HG02571 (cell line): Measurements from ENCODE around the gene NUCB2.
"Not testable (repeated sequence)": the region's sequence is repeated elsewhere in the genome, so short reads cannot be mapped to it uniquely, and the experiment has no call there.

Experiments
- ATAC-seq: cut with Tn5 transposase; IDR thresholded peaks from one replicate; pipeline ENCODE4 v1.9.1; 2021; ENCODE audit warnings: mild to moderate bottlenecking, moderate library complexity; ENCODE audit not compliant: unreplicated experiment

Gene NUCB2

GRCh38 chr11:17276236-17277023, at the start of gene NUCB2:
Gene NUCB2, plus strand, starts transcription at chr11:17276739. Its CDS starts 18,585 bp downstream, at chr11:17295324.
- peak; percentile 99 for ATAC-seq

DNA sequence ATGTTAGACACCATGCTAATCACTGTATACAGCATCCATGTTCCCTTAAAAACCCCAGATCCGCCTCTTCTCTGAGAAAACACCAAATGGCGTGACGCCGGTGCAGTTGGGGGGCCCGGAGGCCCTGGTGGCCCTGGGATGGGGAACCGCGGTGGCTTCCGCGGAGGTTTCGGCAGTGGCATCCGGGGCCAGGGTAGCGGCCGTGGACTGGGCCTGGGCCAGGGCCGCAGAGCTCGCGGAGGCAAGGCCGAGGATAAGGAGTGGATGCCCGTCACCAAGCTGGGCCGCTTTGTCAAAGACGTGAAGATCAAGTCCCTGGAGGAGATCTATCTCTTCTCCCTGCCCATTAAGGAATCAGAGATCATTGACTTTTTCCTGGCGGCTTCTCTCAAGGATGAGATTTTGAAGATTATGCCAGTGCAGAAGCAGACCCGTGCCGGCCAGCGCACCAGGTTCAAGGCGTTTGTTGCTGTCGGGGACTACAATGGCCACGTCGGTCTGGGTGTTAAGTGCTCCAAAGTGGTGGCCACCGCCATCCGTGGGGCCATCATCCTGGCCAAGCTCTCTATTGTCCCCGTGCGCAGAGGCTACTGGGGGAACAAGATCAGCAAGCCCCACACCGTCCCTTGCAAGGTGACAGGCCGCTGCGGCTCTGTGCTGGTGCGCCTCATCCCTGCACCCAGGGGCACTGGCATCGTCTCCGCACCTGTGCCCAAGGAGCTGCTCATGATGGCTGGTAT, 48.2 kb upstream of the NUCB2 start:
- not testable (repeated sequence) for ATAC-seq

GRCh38 chr11:17229481-17230152, 46.9 kb upstream of the NUCB2 start:
- ATAC-seq, result no peak

DNA sequence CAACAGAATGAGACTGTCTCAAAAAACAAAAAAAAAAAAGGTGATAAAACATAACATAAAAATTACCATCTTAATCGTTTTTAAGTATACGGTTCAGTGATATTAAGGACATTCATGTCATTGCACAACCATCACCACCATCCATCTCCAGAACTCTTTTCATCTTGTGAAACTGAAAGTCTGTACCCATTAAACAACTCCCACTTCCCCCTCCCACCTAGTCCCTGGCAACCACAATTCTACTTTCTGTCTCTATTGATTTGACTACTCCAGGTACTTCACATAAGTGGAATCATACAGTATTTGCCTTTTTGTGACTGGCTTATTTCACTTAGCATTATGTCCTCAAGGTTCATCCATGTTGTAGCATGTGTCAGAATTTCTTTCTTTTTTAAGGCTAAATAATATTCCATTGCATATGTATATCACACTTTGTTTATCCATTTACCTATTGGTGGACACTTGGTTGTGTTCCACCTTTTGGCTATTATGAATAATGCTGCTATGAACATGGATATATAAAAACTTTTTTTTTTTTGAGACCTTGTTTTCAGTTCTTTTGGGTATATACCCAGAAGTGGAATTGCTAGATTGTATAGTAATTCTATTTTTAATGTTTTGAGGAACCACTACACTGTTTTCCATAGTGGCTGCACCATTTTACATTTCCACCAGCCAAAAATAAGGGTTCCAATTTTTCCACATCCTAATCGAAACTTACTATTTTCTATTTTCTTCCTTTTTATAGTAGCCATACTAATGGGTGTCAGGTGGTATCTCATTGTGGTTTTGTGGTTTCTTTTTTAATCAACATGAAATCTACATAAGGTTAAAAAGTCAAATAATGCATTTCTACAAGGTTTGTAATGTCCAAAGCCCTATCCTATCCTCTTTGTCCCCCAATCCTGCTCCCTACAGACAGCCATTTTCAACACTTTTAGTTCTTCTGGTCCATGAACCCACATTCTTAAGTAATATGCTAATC, 45.4 kb upstream of the NUCB2 start:
- peak; percentile 83 for ATAC-seq

GRCh38 chr11:17233101-17233500, 43.4 kb upstream of the NUCB2 start:
- no peak for ATAC-seq

DNA sequence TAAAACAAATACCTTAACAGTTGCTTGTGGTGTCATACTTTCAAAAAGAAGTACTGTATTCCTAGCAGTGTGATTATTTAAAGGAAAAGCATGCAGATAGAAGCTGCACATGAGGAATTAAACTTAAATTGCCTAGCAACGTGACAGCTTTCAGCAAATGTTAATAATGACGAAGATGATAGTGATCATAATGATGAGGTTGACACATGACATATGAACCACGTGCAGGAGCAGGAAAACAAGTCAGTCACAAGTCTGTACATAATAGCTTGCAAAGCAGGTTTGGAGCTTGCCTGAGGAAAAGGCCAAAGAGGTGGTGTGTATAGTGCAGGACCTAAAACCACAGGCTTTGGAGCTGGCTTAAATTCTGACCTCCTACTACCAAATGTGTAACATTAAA, 38.2 kb upstream of the NUCB2 start:
- ATAC-seq, result no peak

GRCh38 chr11:17239927-17240326, 36.6 kb upstream of the NUCB2 start:
- not testable (repeated sequence) for ATAC-seq

DNA sequence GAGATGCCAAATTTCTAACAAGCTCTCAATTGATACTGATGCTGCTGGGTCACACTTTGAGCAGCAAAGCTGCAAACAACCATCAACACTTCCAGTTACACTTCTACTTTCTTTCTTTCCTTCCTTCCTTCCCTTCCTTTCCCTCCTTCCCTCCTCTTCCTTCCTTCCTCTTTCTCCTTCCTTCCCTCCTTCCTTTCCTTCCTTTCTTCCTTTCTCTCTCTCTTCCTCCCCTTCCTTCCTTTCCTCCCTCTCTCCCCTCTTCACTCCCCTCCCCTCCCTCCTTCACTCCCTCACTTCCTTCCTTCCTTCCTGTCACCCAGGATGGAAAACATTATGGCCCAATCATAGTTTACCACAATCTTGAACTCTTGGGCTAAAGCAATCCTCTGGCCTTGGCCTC, 35.8 kb upstream of the NUCB2 start:
- ATAC-seq, result no peak

DNA sequence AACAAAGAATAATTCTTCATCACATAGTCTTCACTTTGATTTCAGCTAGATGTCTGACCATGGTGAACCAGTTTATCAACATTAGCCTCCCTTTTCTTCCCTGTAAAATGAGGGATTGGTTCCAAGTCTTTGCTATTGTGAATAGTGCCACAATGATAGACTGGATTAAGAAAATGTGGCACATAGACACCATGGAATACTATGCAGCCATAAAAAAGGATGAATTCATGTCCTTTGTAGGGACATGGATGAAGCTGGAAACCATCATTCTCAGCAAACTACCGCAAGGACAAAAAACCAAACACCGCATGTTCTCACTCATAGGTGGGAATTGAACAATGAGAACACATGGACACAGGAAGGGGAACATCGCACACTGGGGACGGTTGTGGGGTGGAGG, 33.6 kb upstream of the NUCB2 start:
- not testable (repeated sequence) for ATAC-seq

- no peak for ATAC-seq
Measured at GRCh38 chr11:17244046-17244445, 32.5 kb upstream of the NUCB2 start.

- ATAC-seq, result no peak
Measured at GRCh38 chr11:17250561-17251350, 25.8 kb upstream of the NUCB2 start.

- no peak for ATAC-seq
Measured at GRCh38 chr11:17252704-17253103, 23.8 kb upstream of the NUCB2 start.

DNA sequence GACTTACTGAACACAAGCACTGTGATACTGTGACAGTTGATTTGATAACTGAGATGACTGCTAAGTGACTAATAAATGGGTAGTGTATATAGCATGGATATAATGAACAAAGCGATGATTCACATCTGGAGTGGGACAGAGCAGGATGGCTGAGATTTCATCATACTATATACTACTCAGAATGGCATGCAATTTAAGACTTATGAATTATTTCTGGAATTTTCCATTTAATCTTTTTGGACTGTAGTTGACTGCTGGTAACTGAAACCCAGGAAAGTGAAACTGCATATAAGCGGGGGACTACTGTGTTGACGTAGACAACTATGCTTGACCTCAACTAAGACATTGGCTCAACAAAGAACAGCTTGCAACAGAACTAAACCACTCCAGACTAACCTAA, 20.0 kb upstream of the NUCB2 start:
- ATAC-seq, result no peak

- no peak for ATAC-seq
Measured at GRCh38 chr11:17257196-17257595, 19.3 kb upstream of the NUCB2 start.

- no peak for ATAC-seq
Measured at GRCh38 chr11:17258670-17259069, 17.9 kb upstream of the NUCB2 start.

DNA sequence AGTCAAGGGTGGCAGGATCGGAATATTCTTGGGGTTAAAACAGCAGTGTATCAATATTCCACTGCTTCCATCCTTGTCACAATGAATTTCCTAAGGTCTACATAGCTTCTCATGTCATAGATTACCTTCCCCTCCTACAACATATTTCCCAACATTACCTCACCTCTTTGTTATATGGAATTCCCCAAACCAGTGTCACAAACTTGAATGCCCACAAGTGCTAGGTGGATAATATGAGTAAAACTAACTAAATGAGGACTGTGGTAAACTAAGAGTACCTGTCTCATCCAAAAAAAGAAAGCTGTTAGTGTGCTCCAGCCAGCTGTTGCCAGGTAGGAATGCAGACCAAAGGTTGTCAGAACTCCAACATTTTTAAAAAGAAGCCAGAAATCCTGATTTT, 17.0 kb upstream of the NUCB2 start:
- ATAC-seq, result no peak

- no peak for ATAC-seq
Measured at GRCh38 chr11:17260020-17260419, 16.5 kb upstream of the NUCB2 start.

DNA sequence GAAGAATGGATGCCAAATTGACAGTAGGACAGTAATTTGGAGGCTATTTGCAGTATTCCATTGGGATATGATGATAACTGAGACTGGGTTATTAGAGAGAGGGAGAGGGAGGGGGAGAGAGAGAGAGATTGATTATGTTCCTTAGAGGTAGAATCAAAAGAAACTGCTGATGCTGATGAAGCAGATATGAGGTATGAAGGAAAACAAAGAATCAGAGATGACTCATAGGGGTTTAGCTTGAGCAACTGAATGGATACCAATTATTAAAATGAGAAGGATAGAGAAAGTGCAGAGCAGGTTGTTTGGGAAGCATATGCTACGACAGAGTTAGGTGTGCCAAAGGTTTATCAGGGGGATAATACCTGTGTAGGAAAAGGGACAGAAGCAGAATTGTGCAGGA, 12.8 kb upstream of the NUCB2 start:
- ATAC-seq, result no peak

- no peak for ATAC-seq
Measured at GRCh38 chr11:17266781-17267180, 9.8 kb upstream of the NUCB2 start.

DNA sequence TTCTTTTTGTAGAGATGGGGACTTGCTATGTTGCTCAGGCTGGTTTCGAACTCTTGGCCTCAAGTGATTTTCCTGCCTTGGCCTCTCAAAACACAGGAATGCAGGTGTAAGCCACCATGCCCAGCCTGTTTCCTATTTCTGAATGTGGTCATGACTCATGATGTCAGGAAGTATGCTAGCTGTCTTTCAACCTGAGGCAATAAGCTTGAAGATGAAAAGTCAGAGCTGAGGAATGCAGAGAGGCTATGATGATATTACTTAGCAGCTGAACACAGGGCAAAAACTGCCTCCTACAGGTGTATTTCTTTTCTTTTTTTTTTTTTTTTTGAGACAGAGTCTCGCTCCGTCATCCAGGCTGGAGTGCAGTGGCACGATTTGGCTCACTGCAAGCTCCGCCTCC, 9.0 kb upstream of the NUCB2 start:
- no peak for ATAC-seq
